ENCODE data around the gene SPATA19.

- TF ChIP-seq CTCF (IDR thresholded peaks at IDR 0.05) (no peak), POLR2A (IDR thresholded peaks at IDR 0.05) (no peak)
Measured at GRCh38 chr11:133843454-133843987, 1.8 kb downstream of the SPATA19 start.
